Midbrain (tissue), 1 donor: ENCODE results near the gene MAGEB17.

Experiments
- DNase-seq: peaks from one replicate; lab custom pipeline; 2025; lab: John Stamatoyannopoulos, UW

The MAGEB17 gene

DNA sequence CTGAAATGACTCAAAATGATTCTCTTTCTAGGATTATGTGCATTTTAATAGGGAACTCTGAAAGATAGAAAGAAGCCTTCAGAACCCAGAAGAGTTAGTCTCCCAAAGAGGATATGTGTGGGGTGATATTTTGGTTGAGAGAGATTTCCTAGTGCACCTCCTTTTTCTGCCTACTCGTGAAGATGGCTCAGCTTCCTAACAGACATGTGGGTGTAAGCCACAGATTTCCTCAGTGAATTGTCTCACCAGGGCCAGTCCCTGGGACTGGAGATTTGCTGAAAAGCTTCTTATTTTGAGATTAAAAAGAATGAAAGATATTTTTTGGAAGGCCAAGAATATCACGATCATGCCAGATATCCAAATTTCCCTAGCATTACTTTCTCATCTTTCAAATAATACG, 42.8 kb downstream of the MAGEB17 start:
- no peak for DNase-seq

DNA sequence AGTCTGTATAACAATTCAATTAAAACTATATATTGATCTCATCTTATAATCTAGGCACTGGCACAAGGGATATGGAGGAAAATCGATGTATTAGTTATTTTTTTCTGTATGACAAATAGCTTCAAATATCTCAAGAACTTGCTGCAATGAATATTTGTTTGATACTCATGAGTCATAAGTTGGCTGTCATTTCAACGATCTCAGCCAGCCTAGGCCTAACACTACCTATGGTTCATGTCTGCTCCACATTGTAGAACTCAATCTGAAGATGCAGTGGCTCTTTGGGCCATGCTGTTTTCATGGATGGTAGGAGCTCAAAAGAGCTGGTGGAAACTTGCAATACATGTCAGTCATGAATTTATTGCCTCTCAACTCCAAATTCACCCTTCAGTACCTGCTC, 44.7 kb downstream of the MAGEB17 start:
- no peak for DNase-seq

DNA sequence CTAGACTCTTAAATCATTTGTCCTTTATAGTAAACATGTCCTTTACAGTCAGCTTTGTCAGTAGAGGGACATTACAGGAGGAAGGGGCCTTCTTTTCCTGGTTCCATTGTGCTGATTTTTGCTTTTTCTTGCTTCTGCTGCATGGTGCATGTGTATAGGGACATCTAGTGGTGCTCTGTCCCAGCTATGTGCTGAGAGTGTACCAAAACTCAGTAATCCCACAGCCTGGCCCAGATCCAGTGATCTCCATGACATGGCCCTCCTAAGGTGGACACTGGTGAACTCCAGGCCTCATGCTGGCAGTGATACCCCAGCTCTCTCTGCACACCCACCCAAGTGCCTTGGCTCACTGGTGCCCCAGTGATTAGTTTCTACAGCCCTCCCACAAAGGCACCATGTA, 45.2 kb downstream of the MAGEB17 start:
- no peak for DNase-seq

DNA sequence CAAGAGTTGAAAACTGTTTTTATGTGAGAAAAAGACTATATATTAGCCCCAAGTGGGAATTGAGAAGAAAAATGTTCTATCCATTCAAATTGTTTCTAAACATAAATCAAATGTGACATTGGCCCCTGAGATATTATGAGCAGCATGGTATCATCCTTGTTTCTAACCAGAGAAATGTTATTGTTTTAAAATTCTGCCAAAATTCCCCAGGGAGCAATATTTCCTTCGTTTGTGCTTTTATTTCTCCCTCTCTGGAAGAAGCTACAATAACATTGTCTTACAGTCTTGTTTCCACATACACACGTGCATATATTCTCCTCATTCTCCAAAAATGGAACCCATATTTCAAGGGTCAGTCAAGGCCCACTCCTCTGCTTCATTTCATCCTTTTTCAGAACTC, 46.7 kb downstream of the MAGEB17 start:
- no peak for DNase-seq

DNA sequence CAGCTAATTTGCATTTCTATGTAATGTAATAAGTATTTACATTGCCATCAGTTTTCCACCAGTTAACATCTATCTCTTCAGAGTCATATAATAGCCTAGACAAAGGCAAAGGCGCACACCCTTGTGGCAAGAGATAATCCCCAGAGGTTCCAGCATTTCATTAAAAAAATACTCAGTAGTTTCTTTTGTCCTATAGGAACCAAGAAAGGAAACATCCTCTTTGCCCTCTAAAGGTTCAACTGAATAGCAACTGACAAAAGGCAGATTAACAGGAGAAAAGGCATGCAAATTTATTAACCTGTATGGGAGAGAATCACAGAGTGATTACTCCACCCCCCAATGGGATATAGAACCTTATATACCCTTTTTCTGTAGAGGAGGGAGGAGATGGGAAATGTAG, 48.4 kb downstream of the MAGEB17 start:
- no peak for DNase-seq
